ENCODE measurements around the gene PYM1. TPM values are rescaled to one million over a fixed set of nuclear protein-coding genes. Genes with fewer than 3 reads are reported as not detected.

PYM1 gene
- total RNA-seq (2022; extraction: Qiagen RNA extraction; ENCODE audit: low read depth): 36.7 to 44.1 TPM (median 39.9 TPM) in 5 replicates

DNA sequence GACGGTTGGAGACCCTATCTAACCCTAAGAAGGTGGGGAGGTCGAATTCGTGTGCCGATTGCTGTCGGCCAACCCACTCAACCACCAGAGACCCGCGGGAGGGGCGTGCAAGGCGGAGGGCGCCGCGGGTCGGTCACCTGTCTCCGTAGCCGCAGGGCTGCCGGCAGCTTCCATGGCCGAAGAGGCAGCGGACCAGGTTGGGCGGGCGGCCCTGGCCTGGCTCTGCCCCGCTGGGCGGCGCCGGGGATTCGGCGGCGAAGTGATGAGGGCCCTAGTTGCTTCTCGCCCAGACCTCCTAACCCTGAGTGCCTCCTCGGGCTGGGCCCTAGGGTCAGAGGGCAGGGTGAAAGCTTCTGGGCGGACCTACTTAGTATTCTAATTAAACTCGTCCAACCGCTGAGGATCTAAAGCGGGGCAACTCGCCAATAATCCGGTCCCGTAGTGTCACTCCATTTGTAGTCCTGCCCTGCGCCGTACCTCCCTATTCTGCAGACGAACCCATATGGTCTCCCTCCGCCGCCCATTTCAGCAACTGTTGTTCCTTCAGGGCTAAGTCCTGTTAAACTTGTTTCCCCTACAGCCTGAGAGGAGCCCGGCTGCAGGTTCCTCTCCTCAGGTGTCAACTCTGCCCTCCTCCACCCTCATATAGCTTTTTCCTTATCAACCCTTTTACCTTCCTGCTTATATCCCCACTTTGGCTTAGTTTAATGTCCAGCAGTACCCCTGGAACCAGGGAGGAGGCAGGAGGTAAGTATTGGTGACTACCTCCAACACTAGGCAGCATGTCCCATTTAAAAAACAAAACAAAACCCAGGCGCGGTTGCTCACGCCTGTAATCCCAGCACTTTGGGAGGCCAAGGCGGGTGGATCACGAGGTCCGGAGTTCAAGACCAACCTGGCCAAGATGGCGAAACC lies at the start of gene PYM1:
TSS of gene PYM1 (minus strand) at position 307 of the 915 bp plus-strand sequence. CDS start at position 174, 133 bp downstream.

DNA sequence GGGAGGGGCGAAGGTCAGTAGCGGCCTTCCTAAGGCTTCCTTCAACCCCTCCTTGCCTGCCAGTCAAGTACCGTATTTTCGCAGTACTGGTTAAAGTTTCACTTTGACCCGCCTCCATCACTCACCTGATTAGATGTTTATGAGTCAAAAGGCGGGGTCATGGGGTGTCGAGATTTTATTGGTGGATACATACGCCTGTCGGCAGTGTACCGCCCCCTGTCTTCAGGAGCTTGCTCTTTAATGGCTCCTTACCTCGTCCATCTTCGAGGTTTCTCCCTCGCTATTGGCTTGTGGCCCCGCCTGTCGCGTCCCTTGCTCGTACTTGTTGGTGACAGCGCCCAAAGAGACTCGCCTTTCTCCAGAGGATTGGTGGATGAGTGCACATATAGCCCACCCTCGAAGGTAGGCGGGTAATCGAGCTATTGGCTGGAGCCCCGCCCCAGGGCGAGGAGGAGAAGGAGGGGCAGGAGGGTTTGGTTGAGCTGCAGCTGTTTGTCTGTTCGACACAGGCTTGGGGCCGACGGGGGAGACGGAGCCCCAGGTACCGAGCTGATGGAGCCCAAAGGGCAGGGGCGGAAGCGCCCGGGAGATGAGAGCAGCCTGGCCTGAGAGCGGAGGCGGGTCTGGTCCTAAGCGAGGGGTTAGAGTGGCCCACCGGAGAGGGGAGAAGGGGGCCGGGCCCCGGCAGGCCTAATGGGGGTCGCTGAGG lies 46.1 kb upstream of the PYM1 start, which contains the start of gene RAB5B:
TSS of gene RAB5B (plus strand) at position 480 of the 709 bp plus-strand sequence. CDS start 12,883 bp downstream, outside the sequence.

DNA sequence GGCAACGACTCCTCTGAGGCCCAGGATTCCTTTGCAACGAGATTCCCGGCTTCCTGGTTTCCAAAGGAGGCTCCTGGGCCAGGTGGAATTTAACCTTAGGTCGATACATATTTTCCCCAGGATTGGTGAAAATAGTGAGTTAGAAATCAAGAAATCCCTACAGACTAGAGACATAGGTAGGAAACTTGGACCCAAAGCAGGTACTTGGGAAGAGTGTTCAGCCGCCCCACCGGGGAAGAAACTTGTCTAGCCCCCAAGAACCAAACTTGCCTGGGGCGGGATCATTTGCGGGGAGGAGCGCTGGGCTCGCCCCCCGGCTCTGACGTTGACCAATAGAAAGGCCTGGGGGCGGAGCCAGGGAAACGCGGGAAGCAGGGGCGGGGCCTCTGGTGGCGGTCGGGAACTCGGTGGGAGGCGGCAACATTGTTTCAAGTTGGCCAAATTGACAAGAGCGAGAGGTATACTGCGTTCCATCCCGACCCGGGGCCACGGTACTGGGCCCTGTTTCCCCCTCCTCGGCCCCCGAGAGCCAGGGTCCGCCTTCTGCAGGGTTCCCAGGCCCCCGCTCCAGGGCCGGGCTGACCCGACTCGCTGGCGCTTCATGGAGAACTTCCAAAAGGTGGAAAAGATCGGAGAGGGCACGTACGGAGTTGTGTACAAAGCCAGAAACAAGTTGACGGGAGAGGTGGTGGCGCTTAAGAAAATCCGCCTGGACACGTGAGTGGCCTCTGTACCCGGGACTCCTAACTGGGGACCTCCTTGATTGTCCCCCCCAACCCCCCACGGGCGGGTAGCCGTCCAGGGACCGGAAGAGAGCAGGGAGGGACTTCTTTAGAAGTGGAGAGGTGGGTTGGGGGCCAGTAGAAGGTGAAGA lies 39.0 kb upstream of the PYM1 start, which contains the start of gene CDK2:
TSS of gene CDK2 (plus strand) at position 423 of the 874 bp plus-strand sequence. CDS start at position 602, 179 bp downstream.

DNA sequence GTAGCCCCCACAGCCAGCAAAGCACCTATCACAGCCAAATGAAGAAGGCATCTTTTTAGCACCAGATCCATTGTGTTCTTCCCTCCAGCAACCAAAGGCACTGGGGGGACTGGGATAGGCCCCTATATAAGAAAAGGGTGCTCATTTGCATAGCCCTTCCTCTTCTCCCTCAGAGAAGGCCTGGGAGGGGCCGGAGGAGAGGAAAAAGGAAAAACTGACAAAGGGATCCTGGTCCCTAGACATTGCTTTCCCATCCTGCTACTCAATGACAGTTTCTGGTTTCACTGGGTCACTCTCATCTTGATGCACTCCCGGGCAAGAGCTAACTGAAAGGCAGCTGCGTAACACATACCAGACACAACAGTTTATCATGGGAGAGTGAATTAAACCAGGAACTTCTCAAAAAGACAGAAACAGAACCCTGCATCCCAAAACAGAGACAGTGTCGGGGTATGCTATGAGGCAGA lies 38.3 kb upstream of the PYM1 start, which contains the start of gene PMEL:
TSS of gene PMEL (minus strand) at position 102 of the 467 bp plus-strand sequence. CDS start at position 71, 31 bp downstream.

DNA sequence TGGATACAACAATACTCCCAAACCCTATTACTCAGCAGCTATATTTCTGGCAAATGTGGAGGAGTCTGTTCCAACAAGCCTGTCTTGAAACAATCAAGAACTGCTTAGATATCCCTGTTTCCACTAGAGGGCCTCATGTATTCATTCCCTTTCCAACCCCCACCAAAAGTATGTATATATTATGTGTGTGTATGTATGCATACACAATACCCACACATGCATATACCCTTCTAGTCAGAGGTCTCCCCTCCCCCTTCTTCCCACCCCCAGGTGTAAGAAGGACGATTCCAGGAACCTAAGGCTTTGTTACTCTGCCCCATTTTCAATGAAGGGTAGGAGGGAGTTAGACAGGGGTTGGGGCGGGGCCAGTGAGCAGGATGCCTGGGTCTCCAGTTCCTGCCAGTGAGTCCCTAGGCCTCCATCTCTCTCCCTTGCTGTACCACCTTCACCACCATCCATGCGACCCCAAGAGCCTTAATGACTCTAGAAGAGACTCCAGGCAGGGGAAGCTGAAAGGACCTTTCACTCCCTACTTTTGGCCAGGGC lies 3.1 kb upstream of the PYM1 start, which contains the start of gene DGKA:
TSS of gene DGKA (plus strand) at position 392 of the 546 bp plus-strand sequence. CDS start 5,342 bp downstream, outside the sequence.

Other genes with a start within 250 kb of the PYM1 start
- gene ITGA7, start 220.0 kb downstream of the PYM1 start, total RNA-seq (2022; extraction: Qiagen RNA extraction; ENCODE audit: low read depth): 0.88 to 2.2 TPM (median 1.7 TPM) in 5 replicates
- gene BLOC1S1, start 211.8 kb downstream of the PYM1 start, total RNA-seq (2022; extraction: Qiagen RNA extraction; ENCODE audit: low read depth): 115 to 152 TPM (median 141 TPM) in 5 replicates
- 1.3 to 3.7 TPM (median 2.9 TPM) in 5 replicates for gene RDH5, start 207.5 kb downstream of the PYM1 start, total RNA-seq (2022; extraction: Qiagen RNA extraction; ENCODE audit: low read depth)
- gene CD63, start 198.9 kb downstream of the PYM1 start, total RNA-seq (2022; extraction: Qiagen RNA extraction; ENCODE audit: low read depth): 655 to 775 TPM (median 692 TPM) in 5 replicates
- 1.6 to 5.2 TPM (median 4.9 TPM) in 5 replicates for gene GDF11, start 184.8 kb downstream of the PYM1 start, total RNA-seq (2022; extraction: Qiagen RNA extraction; ENCODE audit: low read depth)
- 87.9 to 174 TPM (median 93.1 TPM) in 5 replicates for gene SARNP, start 110.2 kb downstream of the PYM1 start, total RNA-seq (2022; extraction: Qiagen RNA extraction; ENCODE audit: low read depth)
- gene ORMDL2, start 109.9 kb downstream of the PYM1 start, total RNA-seq (2022; extraction: Qiagen RNA extraction; ENCODE audit: low read depth): 77.5 to 103 TPM (median 99.1 TPM) in 5 replicates
- 19.9 to 25.3 TPM (median 23.0 TPM) in 5 replicates for gene DNAJC14, start 98.3 kb downstream of the PYM1 start, total RNA-seq (2022; extraction: Qiagen RNA extraction; ENCODE audit: low read depth)
- gene MMP19, start 85.0 kb downstream of the PYM1 start, total RNA-seq (2022; extraction: Qiagen RNA extraction; ENCODE audit: low read depth): 0.14 to 0.61 TPM (median 0.28 TPM) in 5 replicates
- 13.8 to 21.2 TPM (median 19.1 TPM) in 5 replicates for gene DGKA, start 3.3 kb upstream of the PYM1 start, total RNA-seq (2022; extraction: Qiagen RNA extraction; ENCODE audit: low read depth)
- gene PMEL, start 38.1 kb upstream of the PYM1 start, total RNA-seq (2022; extraction: Qiagen RNA extraction; ENCODE audit: low read depth): 0.38 to 1.3 TPM (median 0.74 TPM) in 5 replicates
- 48.3 to 60.3 TPM (median 53.6 TPM) in 5 replicates for gene CDK2, start 38.9 kb upstream of the PYM1 start, total RNA-seq (2022; extraction: Qiagen RNA extraction; ENCODE audit: low read depth)
- gene RAB5B, start 46.2 kb upstream of the PYM1 start, total RNA-seq (2022; extraction: Qiagen RNA extraction; ENCODE audit: low read depth): 26.3 to 38.7 TPM (median 35.1 TPM) in 5 replicates
- 7.7 to 10.2 TPM (median 9.1 TPM) in 5 replicates for gene SUOX, start 69.4 kb upstream of the PYM1 start, total RNA-seq (2022; extraction: Qiagen RNA extraction; ENCODE audit: low read depth)
- 1.9 to 3.0 TPM (median 2.5 TPM) in 5 replicates for gene IKZF4, start 93.1 kb upstream of the PYM1 start, total RNA-seq (2022; extraction: Qiagen RNA extraction; ENCODE audit: low read depth)
- 598 to 732 TPM (median 664 TPM) in 5 replicates for gene RPS26, start 114.0 kb upstream of the PYM1 start, total RNA-seq (2022; extraction: Qiagen RNA extraction; ENCODE audit: low read depth)
- 1.0 to 3.4 TPM (median 1.7 TPM) in 5 replicates for gene ERBB3, start 152.3 kb upstream of the PYM1 start, total RNA-seq (2022; extraction: Qiagen RNA extraction; ENCODE audit: low read depth)
- 290 to 341 TPM (median 318 TPM) in 5 replicates for gene PA2G4, start 176.7 kb upstream of the PYM1 start, total RNA-seq (2022; extraction: Qiagen RNA extraction; ENCODE audit: low read depth)
- 5,330 to 6,068 TPM (median 5,698 TPM) in 5 replicates for gene RPL41, start 188.7 kb upstream of the PYM1 start, total RNA-seq (2022; extraction: Qiagen RNA extraction; ENCODE audit: low read depth)
- gene ZC3H10, start 190.4 kb upstream of the PYM1 start, total RNA-seq (2022; extraction: Qiagen RNA extraction; ENCODE audit: low read depth): 1.9 to 4.3 TPM (median 3.3 TPM) in 5 replicates
- gene ESYT1, start 200.4 kb upstream of the PYM1 start, total RNA-seq (2022; extraction: Qiagen RNA extraction; ENCODE audit: low read depth): 50.9 to 78.2 TPM (median 70.6 TPM) in 5 replicates
- gene MYL6B, start 224.7 kb upstream of the PYM1 start, total RNA-seq (2022; extraction: Qiagen RNA extraction; ENCODE audit: low read depth): 70.2 to 85.1 TPM (median 77.2 TPM) in 5 replicates
- 2,092 to 3,261 TPM (median 2,304 TPM) in 5 replicates for gene MYL6, start 230.5 kb upstream of the PYM1 start, total RNA-seq (2022; extraction: Qiagen RNA extraction; ENCODE audit: low read depth)